ENCODE measurements around the gene HEATR9. TPM values are rescaled to one million over a fixed set of nuclear protein-coding genes. Genes with fewer than 3 reads are reported as not detected.
A peak's percentile ranks its signal among the peaks of the same experiment; 100 is the strongest.

HEATR9 gene
- total and polyA plus RNA-seq, 2 of the 13 experiments (the other 11 are each of a cell fraction or from before 2014, with no cell fraction given): not detected

GRCh38 chr17:35808962-35809854, 59.5 kb downstream of the HEATR9 start, which contains the start of gene TAF15 (continued):
- TF ChIP-seq ZNF281 (CRISPR knock-in tag; IDR thresholded peaks at IDR 0.05; ENCODE audit: borderline replicate concordance) (no peak), HOXD1 (CRISPR knock-in tag; IDR thresholded peaks at IDR 0.05) (no peak), SNRNP70 (IDR thresholded peaks at IDR 0.05; ENCODE audit: low read depth, low read length) (no peak), HCFC1 (IDR thresholded peaks at IDR 0.05; ENCODE audit: low read depth, low read length) (peak; percentile 19; the same call in 1 of the 2 replicates), ZNF362 (CRISPR knock-in tag; IDR thresholded peaks at IDR 0.05; ENCODE audit: borderline replicate concordance) (no peak), HNF4G (IDR thresholded peaks at IDR 0.05; ENCODE audit: borderline replicate concordance, low read depth, low read length) (no peak), HNF4G (CRISPR knock-in tag; IDR thresholded peaks at IDR 0.05; ENCODE audit: borderline replicate concordance, low read depth) (no peak), ZNF678 (CRISPR knock-in tag; IDR thresholded peaks at IDR 0.05) (no peak), FOXO4 (CRISPR knock-in tag; conservative IDR thresholded peaks at IDR 0.05) (no peak), KMT2A (CRISPR knock-in tag; IDR thresholded peaks at IDR 0.05) (peak; percentile 74; the same call in 1 of the 2 replicates), ZNF547 (CRISPR knock-in tag; IDR thresholded peaks at IDR 0.05) (peak; percentile 96), ZNF550 (CRISPR knock-in tag; IDR thresholded peaks at IDR 0.05; ENCODE audit: borderline replicate concordance) (no peak), THYN1 (CRISPR knock-in tag; IDR thresholded peaks at IDR 0.05; ENCODE audit: borderline replicate concordance, low read depth) (no peak), ZNF501 (CRISPR knock-in tag; IDR thresholded peaks at IDR 0.05) (peak; percentile 90), SUZ12 (IDR thresholded peaks at IDR 0.05; ENCODE audit: low read depth, low read length) (no peak), U2AF1 (optimal IDR thresholded peaks at IDR 0.05; ENCODE audit: low read depth, low read length) (peak; percentile 96), GPN1 (CRISPR knock-in tag; IDR thresholded peaks at IDR 0.05; ENCODE audit: borderline replicate concordance) (no peak), HINFP (CRISPR knock-in tag; IDR thresholded peaks at IDR 0.05; ENCODE audit: low read depth) (no peak), CCAR2 (optimal IDR thresholded peaks at IDR 0.05; ENCODE audit: low read depth, low read length) (no peak), HNF1B (CRISPR knock-in tag; IDR thresholded peaks at IDR 0.05) (peak; percentile 67; the same call in 1 of the 2 replicates)

Data from HepG2 (cell line).